Choroid plexus epithelial cell (primary cell): ENCODE measurements around the gene PPFIBP2.

Experiments
- DNase-seq: peaks from one replicate; pipeline ENCODE4 v3.0.0-alpha.2; 2010; ENCODE audit warnings: low read depth
- H3K4me3 ChIP-seq: 2 replicates; pipeline ENCODE4 v1.5.1; 2011; ENCODE audit warnings: low read depth, mild to moderate bottlenecking, control low read depth, low read length, moderate library complexity
- TF ChIP-seq, protein P1 (sequence below): conservative IDR thresholded peaks from 2 replicates; pipeline ENCODE4 v1.5.1; 2011; ENCODE audit warnings: low read depth, mild to moderate bottlenecking, control low read depth, inconsistent platforms, low read length, moderate library complexity

The PPFIBP2 gene

DNA sequence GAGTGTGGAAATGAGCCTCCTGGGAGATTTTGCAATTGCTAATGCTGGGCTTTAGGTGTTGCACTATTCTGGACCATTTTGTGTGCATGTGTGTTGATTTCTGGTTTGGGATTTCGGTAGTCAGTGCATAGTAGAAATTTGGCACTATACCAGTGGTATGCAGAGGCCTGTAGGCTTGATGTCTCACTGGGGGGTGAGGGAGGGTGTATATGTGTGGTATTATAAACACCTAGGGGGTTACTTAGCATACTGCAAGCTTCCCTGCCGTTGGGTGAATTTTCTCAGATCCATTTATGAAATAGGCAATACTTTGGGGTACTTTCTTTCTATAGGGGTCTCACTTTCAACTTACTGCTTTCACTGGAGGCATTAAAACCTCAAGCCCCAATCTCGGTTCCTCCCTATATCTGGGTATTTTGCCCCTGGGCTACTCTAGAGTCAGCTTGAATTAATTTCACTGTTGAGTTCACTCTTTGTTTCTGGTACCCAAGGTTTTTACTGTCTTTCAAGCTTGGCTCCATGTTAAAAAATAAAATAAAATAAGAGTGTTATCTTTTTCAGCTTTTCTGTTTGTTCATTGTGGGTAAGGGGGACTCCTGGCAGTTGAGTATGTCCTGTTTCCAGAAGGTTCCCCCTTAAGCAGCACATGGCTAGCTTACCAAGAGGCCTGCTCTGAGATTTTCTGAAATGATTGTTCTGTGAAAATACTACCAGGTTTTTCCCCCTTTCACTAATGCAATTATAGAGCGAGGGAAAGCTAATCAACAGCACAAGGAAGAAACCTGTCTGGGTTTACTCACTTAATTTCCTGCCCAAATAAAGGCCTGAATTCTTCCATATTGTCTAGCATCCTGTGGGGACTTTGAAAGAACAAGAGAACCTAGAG lies 45.8 kb downstream of the PPFIBP2 start:
- TF ChIP-seq, protein P1, sequence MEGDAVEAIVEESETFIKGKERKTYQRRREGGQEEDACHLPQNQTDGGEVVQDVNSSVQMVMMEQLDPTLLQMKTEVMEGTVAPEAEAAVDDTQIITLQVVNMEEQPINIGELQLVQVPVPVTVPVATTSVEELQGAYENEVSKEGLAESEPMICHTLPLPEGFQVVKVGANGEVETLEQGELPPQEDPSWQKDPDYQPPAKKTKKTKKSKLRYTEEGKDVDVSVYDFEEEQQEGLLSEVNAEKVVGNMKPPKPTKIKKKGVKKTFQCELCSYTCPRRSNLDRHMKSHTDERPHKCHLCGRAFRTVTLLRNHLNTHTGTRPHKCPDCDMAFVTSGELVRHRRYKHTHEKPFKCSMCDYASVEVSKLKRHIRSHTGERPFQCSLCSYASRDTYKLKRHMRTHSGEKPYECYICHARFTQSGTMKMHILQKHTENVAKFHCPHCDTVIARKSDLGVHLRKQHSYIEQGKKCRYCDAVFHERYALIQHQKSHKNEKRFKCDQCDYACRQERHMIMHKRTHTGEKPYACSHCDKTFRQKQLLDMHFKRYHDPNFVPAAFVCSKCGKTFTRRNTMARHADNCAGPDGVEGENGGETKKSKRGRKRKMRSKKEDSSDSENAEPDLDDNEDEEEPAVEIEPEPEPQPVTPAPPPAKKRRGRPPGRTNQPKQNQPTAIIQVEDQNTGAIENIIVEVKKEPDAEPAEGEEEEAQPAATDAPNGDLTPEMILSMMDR = no peak
- no peak overlapping the region for H3K4me3 ChIP-seq
- DNase-seq = no peak

DNA sequence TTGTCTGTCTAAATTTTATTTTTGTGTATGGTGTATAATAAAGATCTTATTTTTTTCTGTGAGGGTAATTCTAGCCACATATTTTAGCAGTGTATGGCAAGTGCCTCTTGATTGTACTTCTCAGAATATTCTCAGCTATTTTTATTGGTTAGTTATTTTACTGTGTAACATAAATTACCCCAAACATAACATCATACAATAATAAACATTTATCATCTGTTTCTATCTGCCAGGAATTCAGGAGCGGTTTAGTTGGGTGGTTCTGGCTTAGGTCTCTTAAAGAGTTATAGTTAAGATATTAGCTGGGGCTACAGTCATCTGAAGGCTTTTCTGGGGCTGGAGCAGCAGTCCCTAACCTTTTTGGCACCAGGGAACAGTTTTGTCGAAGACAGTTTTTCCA lies 47.8 kb downstream of the PPFIBP2 start:
- DNase-seq = no peak
- TF ChIP-seq, protein P1 = no peak
- H3K4me3 ChIP-seq = no peak overlapping the region

DNA sequence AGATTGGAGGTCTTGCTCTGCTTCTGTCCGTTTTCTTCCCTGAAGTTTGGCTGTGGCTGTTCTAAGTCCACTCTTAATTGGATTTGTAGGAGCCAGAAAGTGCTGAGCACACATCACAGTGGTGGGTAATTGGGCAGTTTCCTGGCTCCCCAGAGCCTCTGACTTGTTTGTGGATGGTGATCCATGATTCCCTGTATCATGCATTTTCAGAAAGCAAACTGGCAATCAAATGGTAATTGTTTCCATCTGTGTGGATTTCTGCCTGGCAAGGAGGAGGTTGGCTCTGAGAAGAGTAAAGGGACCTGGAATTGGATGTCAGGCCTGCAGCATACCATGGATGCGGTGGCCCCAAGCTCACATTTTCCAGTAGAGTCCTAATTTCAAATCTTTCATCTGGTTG lies 49.5 kb downstream of the PPFIBP2 start:
- H3K4me3 ChIP-seq = no peak overlapping the region
- DNase-seq = no peak
- TF ChIP-seq, protein P1 = no peak

DNA sequence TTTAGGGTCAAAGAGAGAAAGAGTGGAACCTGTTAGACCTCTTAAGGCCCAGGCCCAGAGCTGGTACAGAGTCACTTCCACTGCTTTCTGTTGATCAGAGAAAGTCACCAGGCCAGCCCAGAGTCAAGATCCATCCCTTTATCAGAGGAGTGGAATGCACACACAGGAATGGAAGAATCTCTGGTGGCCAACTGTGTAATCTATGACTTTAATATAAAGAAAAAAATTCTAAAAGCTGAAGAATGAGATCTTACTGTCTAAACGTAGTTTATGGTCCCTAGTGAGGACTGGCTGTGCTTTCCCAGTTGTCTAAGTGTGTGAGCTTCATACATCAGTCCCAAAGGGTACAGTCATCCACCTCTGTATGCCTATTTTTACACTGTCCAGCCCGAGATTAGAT lies 51.0 kb downstream of the PPFIBP2 start:
- DNase-seq = no peak
- TF ChIP-seq, protein P1 = no peak
- H3K4me3 ChIP-seq = no peak overlapping the region

DNA sequence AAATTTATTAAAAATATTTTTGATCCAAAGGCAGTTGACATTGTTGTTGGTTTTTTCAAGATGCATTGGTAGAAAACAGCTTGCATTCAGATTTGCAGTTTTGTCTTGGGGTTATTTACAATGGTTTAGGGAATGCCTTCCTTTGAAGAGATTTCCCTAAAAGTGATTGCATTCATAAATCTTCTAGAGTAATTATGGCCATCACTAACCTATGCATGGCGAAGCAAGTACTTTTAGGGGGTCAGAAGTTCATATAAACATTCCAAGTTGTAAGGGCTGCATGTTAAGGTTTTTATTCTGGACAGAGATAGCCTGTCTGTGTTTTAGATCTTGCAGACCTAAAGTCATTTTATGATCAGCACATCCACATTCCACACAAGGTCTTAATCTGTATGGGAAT lies 53.5 kb downstream of the PPFIBP2 start:
- TF ChIP-seq, protein P1 = no peak
- DNase-seq = no peak
- H3K4me3 ChIP-seq = no peak overlapping the region

DNA sequence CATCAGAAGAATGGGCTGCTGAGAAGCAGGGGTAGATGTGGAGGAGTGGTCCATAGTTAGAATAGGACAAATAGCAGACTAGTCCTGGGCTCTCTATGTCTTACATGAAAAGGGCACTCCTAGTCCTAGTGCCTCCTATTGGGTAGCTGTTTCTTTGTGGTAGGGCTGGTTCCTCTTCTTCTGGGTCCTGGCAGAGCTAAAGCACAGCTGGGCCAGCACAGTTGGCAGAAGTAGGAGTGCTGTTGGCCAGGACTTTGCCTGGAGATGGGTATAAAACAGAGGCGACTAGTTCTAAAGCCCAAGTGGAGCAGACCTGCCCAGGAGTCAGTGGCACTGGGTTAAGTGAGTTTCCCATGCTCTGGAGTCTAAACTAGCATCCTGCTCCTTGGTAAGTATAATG lies 55.2 kb downstream of the PPFIBP2 start:
- no peak overlapping the region for H3K4me3 ChIP-seq
- TF ChIP-seq, protein P1 = no peak
- no peak for DNase-seq

DNA sequence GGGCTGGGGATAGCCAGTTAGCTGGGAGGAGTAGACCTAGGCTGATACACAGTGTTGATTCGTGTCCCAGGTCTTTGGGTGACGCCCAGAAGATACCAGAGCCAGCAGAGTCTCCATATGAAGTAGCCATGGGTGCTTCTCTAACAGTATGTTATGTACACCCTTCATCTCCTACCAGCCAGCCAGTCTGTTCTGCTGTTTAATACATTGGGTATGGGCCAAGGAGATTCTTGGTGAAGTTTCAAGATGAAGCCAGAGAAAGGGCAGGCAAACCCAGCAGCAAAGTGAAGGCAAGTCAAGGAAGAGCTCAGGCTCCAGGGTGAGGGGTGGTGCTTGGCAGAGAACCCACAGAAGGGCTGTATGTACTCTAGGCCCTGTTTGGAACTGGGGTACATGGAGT lies 56.4 kb downstream of the PPFIBP2 start:
- no peak for DNase-seq
- TF ChIP-seq, protein P1 = no peak
- H3K4me3 ChIP-seq = no peak overlapping the region
